Activated naive CD4-positive, alpha-beta T cell treated with anti-CD3 and anti-CD28 coated beads, Interleukin-2, amount 50 U/mL, for 24 hours (primary cell): ENCODE results near the gene SNRNP35.
"Not testable (repeated sequence)": the region's sequence is repeated elsewhere in the genome, so short reads cannot be mapped to it uniquely, and the experiment has no call there.

Source experiments
- H3K27ac Mint-ChIP-seq: one replicate; pipeline ENCODE4 v1.8.0; 2021; ENCODE audit warnings: mild to moderate bottlenecking, mixed read lengths
- H3K27me3 Mint-ChIP-seq: one replicate; pipeline ENCODE4 v1.8.0; 2021; ENCODE audit warnings: mixed read lengths
- H3K36me3 Mint-ChIP-seq: one replicate; pipeline ENCODE4 v1.8.0; 2021; ENCODE audit warnings: mixed read lengths
- H3K4me1 Mint-ChIP-seq: one replicate; pipeline ENCODE4 v1.8.0; 2021; ENCODE audit warnings: mixed read lengths
- H3K4me3 Mint-ChIP-seq: one replicate; pipeline ENCODE4 v1.8.0; 2021; ENCODE audit warnings: mild to moderate bottlenecking, mixed read lengths
- H3K9me3 Mint-ChIP-seq: one replicate; pipeline ENCODE4 v1.8.0; 2021; ENCODE audit warnings: mixed read lengths

Gene SNRNP35

DNA sequence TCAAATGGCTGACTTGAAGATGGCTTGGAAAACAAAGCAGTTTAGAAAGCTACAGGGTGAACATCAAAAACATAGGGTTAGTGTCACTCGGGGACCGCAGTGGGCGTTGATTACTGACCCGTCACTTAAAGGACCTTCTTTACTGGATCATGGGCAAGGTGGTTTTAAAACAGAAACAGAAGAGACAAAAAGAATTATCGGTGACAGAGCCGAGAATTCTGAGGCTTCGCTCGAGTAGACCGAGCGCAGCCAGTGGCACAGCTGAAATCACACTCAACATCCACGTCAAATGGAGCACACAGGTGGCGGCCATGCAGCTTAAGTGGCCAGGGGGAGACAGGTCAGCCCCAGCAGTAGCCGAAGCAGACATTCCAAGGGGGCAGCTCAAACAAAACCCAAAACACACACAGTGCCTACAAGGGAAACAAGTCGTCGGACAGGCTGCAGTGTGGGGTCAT is 17.3 kb downstream of the SNRNP35 start:
- H3K27ac Mint-ChIP-seq, result peak overlapping the region; percentile 97
- H3K27me3 Mint-ChIP-seq, result no peaks in the 10 kb centered on the region
- H3K9me3 Mint-ChIP-seq, result no peaks in the 10 kb centered on the region
- peaks cover 41% of the 10 kb centered on the region for H3K4me1 Mint-ChIP-seq
- H3K36me3 Mint-ChIP-seq, result no peaks in the 10 kb centered on the region
- peak overlapping the region; percentile 85 for H3K4me3 Mint-ChIP-seq

GRCh38 chr12:123478069-123478468 is 20.1 kb downstream of the SNRNP35 start:
- Mint-ChIP-seq H3K4me3 (no peak overlapping the region), H3K27me3 (no peaks in the 10 kb centered on the region), H3K27ac (no peak overlapping the region), H3K36me3 (no peaks in the 10 kb centered on the region), H3K9me3 (no peaks in the 10 kb centered on the region), H3K4me1 (peaks cover 49% of the 10 kb centered on the region)

DNA sequence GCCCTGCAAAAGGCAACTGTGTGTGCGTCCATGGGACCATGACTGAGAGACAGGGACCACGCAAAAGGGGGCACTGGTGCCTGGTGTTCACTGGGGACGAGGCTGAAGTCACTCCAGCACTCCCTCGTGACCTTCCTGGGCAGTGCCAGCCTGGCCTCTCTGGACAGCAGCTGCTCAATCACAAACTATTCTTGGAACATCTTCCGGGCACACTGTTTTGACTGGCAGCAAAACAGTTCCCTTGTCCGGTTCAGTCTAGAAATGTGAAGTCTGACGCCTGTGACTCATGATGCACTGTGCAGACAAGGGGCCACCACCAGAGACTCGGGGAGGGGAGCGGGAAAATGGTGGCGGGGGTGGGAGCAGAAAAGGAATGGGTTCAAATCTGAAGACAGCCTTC is 20.8 kb downstream of the SNRNP35 start:
- Mint-ChIP-seq H3K27ac (no peak overlapping the region), H3K4me1 (peaks cover 51% of the 10 kb centered on the region), H3K4me3 (no peak overlapping the region), H3K36me3 (no peaks in the 10 kb centered on the region), H3K9me3 (no peaks in the 10 kb centered on the region), H3K27me3 (no peaks in the 10 kb centered on the region)

DNA sequence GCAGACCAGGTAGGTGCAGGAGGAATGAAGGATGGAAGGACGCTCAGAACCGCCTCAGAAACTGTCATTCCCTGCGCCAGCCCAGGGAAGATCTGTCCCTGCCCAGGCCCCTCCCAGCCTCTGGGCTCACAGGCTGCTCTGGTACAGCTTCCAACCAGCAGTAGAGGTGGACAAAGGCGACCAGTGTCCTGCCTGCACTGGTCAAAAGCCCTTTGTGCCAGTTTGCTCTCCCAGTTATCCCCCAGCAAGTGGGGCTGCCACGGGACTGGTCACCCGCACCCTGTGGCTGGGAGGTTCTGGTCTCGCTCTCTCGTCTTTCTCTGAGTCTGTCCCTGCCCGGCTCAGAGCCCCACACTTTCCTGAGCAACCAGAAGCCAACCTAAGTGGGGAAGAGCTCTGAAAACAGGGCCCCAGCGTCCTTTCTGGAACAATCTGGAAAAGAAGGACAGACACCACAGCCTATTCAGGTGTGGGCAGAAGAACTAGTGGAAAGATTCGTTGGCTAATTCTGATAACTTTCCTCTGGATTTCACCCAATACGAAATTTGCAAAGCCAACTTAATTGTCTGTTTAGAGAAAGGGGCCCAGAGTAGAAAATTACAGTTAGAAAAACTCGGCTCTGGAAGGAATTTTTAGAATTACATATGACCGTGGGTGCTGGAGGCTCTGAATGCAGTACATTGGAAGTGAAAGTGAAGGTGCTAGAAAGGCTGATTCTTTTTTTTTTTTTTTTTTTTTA is 21.7 kb downstream of the SNRNP35 start:
- Mint-ChIP-seq H3K27me3 (no peaks in the 10 kb centered on the region), H3K36me3 (no peaks in the 10 kb centered on the region), H3K4me3 (no peak overlapping the region), H3K4me1 (peaks cover 53% of the 10 kb centered on the region), H3K27ac (peak overlapping the region; percentile 65), H3K9me3 (no peaks in the 10 kb centered on the region)

GRCh38 chr12:123481251-123481650 is 23.3 kb downstream of the SNRNP35 start:
- H3K27me3 Mint-ChIP-seq, result not testable (repeated sequence)

GRCh38 chr12:123482876-123483275 is 24.9 kb downstream of the SNRNP35 start:
- H3K4me3 Mint-ChIP-seq, result no peak overlapping the region
- H3K27ac Mint-ChIP-seq, result no peak overlapping the region
- peaks cover 43% of the 10 kb centered on the region for H3K4me1 Mint-ChIP-seq
- no peaks in the 10 kb centered on the region for H3K36me3 Mint-ChIP-seq
- H3K9me3 Mint-ChIP-seq, result no peaks in the 10 kb centered on the region
- no peaks in the 10 kb centered on the region for H3K27me3 Mint-ChIP-seq

More at GRCh38 chr12:123481251-123481650, 23.3 kb downstream of the SNRNP35 start:
- not testable (repeated sequence) for H3K9me3 Mint-ChIP-seq, H3K36me3 Mint-ChIP-seq, H3K4me3 Mint-ChIP-seq, H3K27ac Mint-ChIP-seq
- H3K4me1 Mint-ChIP-seq, result peaks cover 51% of the 10 kb centered on the region

DNA sequence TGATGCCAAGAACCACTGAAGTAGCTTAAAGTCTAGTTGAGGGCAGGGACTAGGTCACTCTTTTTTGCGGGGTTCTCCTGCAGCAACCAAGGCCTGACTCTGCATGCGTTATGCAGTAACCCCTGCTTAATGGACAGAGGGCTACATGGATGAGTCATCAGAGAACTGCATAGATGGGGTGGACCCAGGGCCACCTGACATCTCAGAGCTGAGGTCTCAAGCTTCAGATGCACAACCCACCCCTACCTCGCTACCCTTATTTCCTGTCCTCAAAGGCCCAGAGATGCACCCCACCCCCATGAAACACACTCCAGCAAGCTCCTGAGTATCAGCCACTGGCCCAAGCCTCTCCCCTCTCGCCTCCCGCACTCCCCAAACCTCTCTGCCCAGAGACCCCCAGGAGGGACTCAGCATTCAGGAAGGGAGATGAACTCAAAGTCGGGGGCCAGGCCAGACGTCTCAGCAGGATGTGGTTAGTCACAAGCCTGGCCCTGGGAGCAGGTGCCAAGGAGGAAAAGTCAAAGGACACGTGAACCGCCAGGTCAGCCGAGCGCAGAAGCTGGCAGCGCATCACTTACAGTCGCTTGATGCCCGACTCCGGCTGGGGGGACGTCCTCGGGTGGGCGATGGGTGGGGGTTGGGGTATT is 25.8 kb downstream of the SNRNP35 start:
- Mint-ChIP-seq H3K4me3 (no peak overlapping the region), H3K4me1 (peaks cover 42% of the 10 kb centered on the region), H3K9me3 (no peaks in the 10 kb centered on the region)

DNA sequence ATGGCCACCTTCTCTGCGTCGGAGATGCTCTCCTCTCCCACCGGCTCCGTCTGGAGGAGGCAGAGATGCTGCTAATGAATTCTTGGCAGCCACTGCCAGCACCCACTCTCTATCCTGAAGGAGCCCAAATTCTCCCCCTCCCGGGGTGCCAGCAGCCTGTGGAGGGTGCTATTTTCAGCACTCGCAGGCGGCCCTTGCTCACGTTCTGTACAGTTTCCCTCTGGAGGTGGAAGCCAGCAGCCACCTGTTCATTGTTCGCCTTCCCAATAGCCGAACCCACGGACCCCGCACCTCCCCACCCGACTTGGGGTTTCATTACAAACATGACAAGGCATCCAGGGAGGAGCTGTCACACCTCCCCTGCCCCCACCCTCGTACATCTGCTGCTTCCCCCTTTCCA is 27.8 kb downstream of the SNRNP35 start:
- H3K9me3 Mint-ChIP-seq, result no peaks in the 10 kb centered on the region

More for the DNA sequence above, 25.8 kb downstream of the SNRNP35 start:
- Mint-ChIP-seq H3K27ac (no peak overlapping the region), H3K27me3 (no peaks in the 10 kb centered on the region), H3K36me3 (no peaks in the 10 kb centered on the region)

GRCh38 chr12:123487428-123487827 is 29.5 kb downstream of the SNRNP35 start:
- H3K4me1 Mint-ChIP-seq, result peaks cover 28% of the 10 kb centered on the region
- H3K4me3 Mint-ChIP-seq, result no peak overlapping the region
- H3K9me3 Mint-ChIP-seq, result no peaks in the 10 kb centered on the region
- no peak overlapping the region for H3K27ac Mint-ChIP-seq
- H3K36me3 Mint-ChIP-seq, result no peaks in the 10 kb centered on the region
- H3K27me3 Mint-ChIP-seq, result no peaks in the 10 kb centered on the region

More for the DNA sequence above, 27.8 kb downstream of the SNRNP35 start:
- peak overlapping the region; percentile 60 for H3K27ac Mint-ChIP-seq
- no peak overlapping the region for H3K4me3 Mint-ChIP-seq
- H3K4me1 Mint-ChIP-seq, result peaks cover 30% of the 10 kb centered on the region
- H3K36me3 Mint-ChIP-seq, result no peaks in the 10 kb centered on the region
- H3K27me3 Mint-ChIP-seq, result no peaks in the 10 kb centered on the region

DNA sequence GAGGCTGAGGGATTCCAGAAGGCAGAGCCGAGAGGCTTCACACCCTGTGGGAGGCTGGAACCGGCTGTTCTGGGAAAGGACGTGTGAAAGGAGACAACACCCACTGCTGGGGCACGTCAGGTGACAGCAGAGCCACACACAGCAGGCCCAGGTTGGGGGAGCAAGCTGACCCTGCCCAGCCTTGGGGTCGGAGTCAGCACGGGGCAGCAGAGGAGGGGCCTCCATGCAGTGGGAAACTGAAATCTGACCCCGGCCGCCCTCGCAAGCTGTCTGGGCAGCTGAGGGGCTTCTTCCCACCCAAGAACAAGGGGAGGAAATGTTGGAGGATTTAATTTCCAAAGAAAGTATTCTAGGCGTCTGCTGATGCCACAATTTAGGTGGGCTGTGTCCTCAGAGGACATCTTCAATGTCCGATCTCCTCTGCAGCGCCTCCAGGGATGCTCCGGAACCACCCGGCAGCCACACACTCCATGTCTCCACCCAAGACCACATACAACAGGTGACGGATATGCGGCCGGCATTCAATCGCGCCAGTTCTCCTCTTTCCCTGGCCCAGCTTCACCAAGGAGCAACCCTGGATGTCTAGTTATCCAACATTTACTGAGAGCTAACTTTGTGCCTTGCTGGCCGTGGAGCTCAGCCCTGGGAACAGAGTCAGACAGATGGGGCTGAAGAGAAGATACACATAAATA is 30.7 kb downstream of the SNRNP35 start:
- H3K36me3 Mint-ChIP-seq, result no peaks in the 10 kb centered on the region
- H3K27ac Mint-ChIP-seq, result no peak overlapping the region
- no peaks in the 10 kb centered on the region for H3K27me3 Mint-ChIP-seq
- H3K4me3 Mint-ChIP-seq, result no peak overlapping the region
- no peaks in the 10 kb centered on the region for H3K9me3 Mint-ChIP-seq
- peaks cover 21% of the 10 kb centered on the region for H3K4me1 Mint-ChIP-seq

DNA sequence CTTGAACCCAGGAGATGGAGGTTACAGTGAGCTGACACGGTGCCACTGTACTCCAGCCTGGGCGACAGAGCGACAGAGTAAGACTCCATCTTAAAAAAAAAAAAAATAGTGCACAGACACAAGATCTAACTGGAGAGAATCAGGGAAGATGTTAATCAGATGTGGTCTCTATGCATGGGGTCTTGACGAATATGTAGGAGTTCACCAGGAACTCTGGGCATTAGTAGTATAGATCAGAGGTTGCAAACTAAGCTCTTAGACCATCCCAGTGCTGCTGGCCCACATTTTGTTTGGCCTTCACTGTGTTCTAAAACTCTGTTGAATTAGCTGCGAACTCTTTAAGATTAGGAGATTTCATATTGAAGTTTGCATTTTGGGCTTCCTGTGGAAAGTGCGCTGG is 31.6 kb downstream of the SNRNP35 start:
- Mint-ChIP-seq H3K4me1 (peaks cover 12% of the 10 kb centered on the region), H3K36me3 (no peaks in the 10 kb centered on the region), H3K4me3 (no peak overlapping the region), H3K27ac (no peak overlapping the region), H3K9me3 (no peaks in the 10 kb centered on the region), H3K27me3 (no peaks in the 10 kb centered on the region)

GRCh38 chr12:123490089-123490488 is 32.1 kb downstream of the SNRNP35 start:
- Mint-ChIP-seq H3K4me3 (no peak overlapping the region), H3K27ac (no peak overlapping the region), H3K9me3 (no peaks in the 10 kb centered on the region), H3K36me3 (no peaks in the 10 kb centered on the region), H3K4me1 (peaks cover 7% of the 10 kb centered on the region), H3K27me3 (no peaks in the 10 kb centered on the region)

GRCh38 chr12:123491056-123491455 is 33.1 kb downstream of the SNRNP35 start:
- H3K27ac Mint-ChIP-seq, result no peak overlapping the region
- peaks cover 2% of the 10 kb centered on the region for H3K4me1 Mint-ChIP-seq
- H3K27me3 Mint-ChIP-seq, result no peaks in the 10 kb centered on the region
- no peaks in the 10 kb centered on the region for H3K36me3 Mint-ChIP-seq
- no peaks in the 10 kb centered on the region for H3K9me3 Mint-ChIP-seq
- H3K4me3 Mint-ChIP-seq, result no peak overlapping the region

DNA sequence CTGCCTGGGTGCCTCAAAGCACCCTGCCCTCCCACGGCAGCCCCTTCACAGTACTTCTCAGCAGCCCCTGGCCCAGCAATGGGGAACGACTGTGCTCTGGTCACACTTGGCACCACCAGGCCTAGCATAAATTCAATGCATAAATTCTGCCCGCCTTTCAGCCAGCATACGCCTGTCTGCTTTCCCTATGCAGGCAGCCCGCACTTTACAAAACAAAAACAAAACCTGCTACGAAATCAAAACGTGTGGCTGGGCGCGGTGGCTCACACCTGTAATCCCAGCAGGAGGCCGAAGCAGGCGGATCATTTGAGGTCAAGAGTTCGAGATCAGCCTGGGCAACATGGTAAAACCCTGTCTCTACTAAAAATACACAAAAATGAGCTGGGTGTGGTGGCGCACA is 33.5 kb downstream of the SNRNP35 start:
- Mint-ChIP-seq H3K36me3 (no peaks in the 10 kb centered on the region), H3K9me3 (no peaks in the 10 kb centered on the region), H3K4me1 (no peaks in the 10 kb centered on the region), H3K4me3 (no peak overlapping the region), H3K27me3 (no peaks in the 10 kb centered on the region), H3K27ac (no peak overlapping the region)

GRCh38 chr12:123492339-123493039 is 34.5 kb downstream of the SNRNP35 start:
- not testable (repeated sequence) for H3K36me3 Mint-ChIP-seq, H3K9me3 Mint-ChIP-seq, H3K4me3 Mint-ChIP-seq, H3K27ac Mint-ChIP-seq, H3K27me3 Mint-ChIP-seq, H3K4me1 Mint-ChIP-seq
